HL-60 (cell line): ENCODE measurements around the gene PLSCR4.

Experiments
- CTCF ChIP-seq: IDR thresholded peaks from one replicate; pipeline ENCODE4 v1.5.1; 2011; ENCODE audit warnings: low read length, control low read depth, inconsistent platforms; ENCODE audit not compliant: insufficient read depth
- REST ChIP-seq: IDR thresholded peaks from 2 replicates; pipeline ENCODE4 v1.6.1; 2012; ENCODE audit warnings: low read depth; ENCODE audit not compliant: insufficient replicate concordance

GRCh38 chr3:146227486-146227885, 23.4 kb downstream of the PLSCR4 start:
- no peak for TF ChIP-seq CTCF
- no peak for TF ChIP-seq REST
